HepG2 (cell line): ENCODE measurements around the gene PTPRM. TPM values are rescaled to one million over a fixed set of nuclear protein-coding genes. Genes with fewer than 3 reads are reported as not detected.
A peak's percentile ranks its signal among the peaks of the same experiment; 100 is the strongest.

Experiments used
- ATAC-seq: fragments of 200-7000 bp; cut with Tn5 transposase; 3 replicates; pipeline ENCODE4 v1.9.1; 2020; ENCODE audit warnings: mild to moderate bottlenecking, moderate library complexity
- BruUV-seq: library from RNA; stranded (reverse); fragments of 400-500 nt; replicated peaks from 2 replicates; lab custom pipeline; 2021; lab: Mats Ljungman, UMichigan
- CTCF ChIA-PET: fragments of 300-600 bp; formaldehyde crosslinking; extraction: SDS; loops from one replicate; lab custom pipeline; 2021; ENCODE audit warnings: low total read pairs, inconsistent platforms, low intra/inter-chr PET ratio; lab: Yijun Ruan, JAX
- POLR2A ChIA-PET: fragments of 350-600 bp; sonication (Branson Sonifier 250); formaldehyde crosslinking; loops from one replicate; lab custom pipeline; 2020; ENCODE audit warnings: antibody characterized with exemption, inconsistent platforms; lab: Yijun Ruan, JAX
- DNase-seq: peaks from one replicate; pipeline ENCODE4 v3.0.0-alpha.2; 2015; ENCODE audit warnings: low spot score
- FAIRE-seq: peaks from 3 replicates; lab custom pipeline; 2011; peaks lifted over from hg19 to GRCh38; lab: Jason Lieb, UNC
- H2AFZ ChIP-seq: one replicate; pipeline ENCODE4 v1.6.1; 2011; ENCODE audit warnings: low read length, inconsistent platforms
- H3K27ac ChIP-seq: fragments of 300-600 bp; 3 replicates; pipeline ENCODE4 v1.8.0; 2011; ENCODE audit warnings: mixed run types, mild to moderate bottlenecking, mixed read lengths, low read length, inconsistent platforms; ENCODE audit not compliant: insufficient read depth; ENCODE audit errors: extremely low read length
- H3K27me3 ChIP-seq, 2 experiments: fragments of 200-600 bp in 1 of 2; 2 replicates in 1 of 2; 3 replicates in 1 of 2; pipeline versions ENCODE4 v1.6.0 to v1.8.0; 2011; ENCODE audit warnings: low read length in 2 of 2, mild to moderate bottlenecking in 2 of 2, moderate library complexity in 2 of 2, inconsistent platforms in 1 of 2; ENCODE audit not compliant: insufficient read depth in 2 of 2, control insufficient read depth in 1 of 2
- H3K36me3 ChIP-seq, 2 experiments: fragments of 200-600 bp in 1 of 2; replicated peaks in 1 of 2; 2 replicates in 1 of 2; 3 replicates in 1 of 2; pipeline versions ENCODE4 v1.5.1 to v1.8.0; 2011; ENCODE audit warnings: low read length in 2 of 2, inconsistent platforms in 1 of 2; ENCODE audit not compliant: insufficient read depth in 2 of 2, control insufficient read depth in 1 of 2
- H3K4me1 ChIP-seq: 2 replicates; pipeline ENCODE4 v1.5.1; 2012; ENCODE audit warnings: low read length, inconsistent platforms; ENCODE audit not compliant: insufficient read depth
- H3K4me2 ChIP-seq: 2 replicates; pipeline ENCODE4 v1.6.0; 2011; ENCODE audit warnings: low read depth, low read length, inconsistent platforms
- H3K4me3 ChIP-seq, 3 experiments: fragments of 200-600 bp in 1 of 3; sonication (generic), shearing (Covaris generic) in 1 of 3; replicated peaks in 1 of 3; 2 replicates each; pipeline ENCODE4 v1.5.1; 2011 to 2016; ENCODE audit warnings: low read length in 3 of 3, inconsistent platforms in 2 of 3, low read depth in 2 of 3, mild to moderate bottlenecking in 2 of 3, control low read depth in 1 of 3, mixed read lengths in 1 of 3; ENCODE audit not compliant: insufficient read depth in 1 of 3
- H3K79me2 ChIP-seq: one replicate; pipeline ENCODE4 v1.6.1; 2011; ENCODE audit warnings: low read length, inconsistent platforms; ENCODE audit not compliant: insufficient read depth
- H3K9ac ChIP-seq: 2 replicates; pipeline ENCODE4 v1.6.0; 2011; ENCODE audit warnings: mild to moderate bottlenecking, low read depth, low read length, inconsistent platforms; ENCODE audit not compliant: insufficient read depth
- H3K9me3 ChIP-seq: 2 replicates; pipeline ENCODE4 v1.5.1; 2012; ENCODE audit warnings: mild to moderate bottlenecking, low read length
- H4K20me1 ChIP-seq: 2 replicates; pipeline ENCODE4 v1.6.0; 2011; ENCODE audit warnings: inconsistent platforms, mild to moderate bottlenecking, low read length, moderate library complexity; ENCODE audit not compliant: insufficient read depth
- BCL6 ChIP-seq: IDR thresholded peaks from 2 replicates; pipeline ENCODE4 v1.6.1; 2016; ENCODE audit warnings: missing genetic modification reagents, missing compliant biosample characterization
- BORCS8-MEF2B ChIP-seq: sonication (generic); formaldehyde crosslinking; IDR thresholded peaks from 2 replicates; pipeline ENCODE4 v1.8.0; 2022; ENCODE audit warnings: mild to moderate bottlenecking, missing genetic modification reagents
- CC2D1A ChIP-seq: sonication (generic); formaldehyde crosslinking; IDR thresholded peaks from 2 replicates; pipeline ENCODE4 v1.8.1; 2023; ENCODE audit warnings: mild to moderate bottlenecking, missing genetic modification reagents
- HNF4A ChIP-seq: sonication (generic); formaldehyde crosslinking; IDR thresholded peaks from 2 replicates; pipeline ENCODE4 v1.4.0; 2020; ENCODE audit warnings: missing genetic modification reagents
- HNRNPLL ChIP-seq: fragments of 200-400 bp; formaldehyde crosslinking; IDR thresholded peaks from 2 replicates; pipeline ENCODE4 v1.6.1; 2017; ENCODE audit warnings: mild to moderate bottlenecking, low read depth, low read length; ENCODE audit not compliant: poor library complexity, severe bottlenecking
- HOXA3 ChIP-seq: sonication (generic); formaldehyde crosslinking; IDR thresholded peaks from 2 replicates; pipeline ENCODE4 v1.5.0; 2020; ENCODE audit warnings: missing genetic modification reagents
- MNT ChIP-seq: fragments of 450-650 bp; IDR thresholded peaks from 2 replicates; pipeline ENCODE4 v1.6.1; 2016
- NFRKB ChIP-seq: fragments of 450-650 bp; IDR thresholded peaks from 2 replicates; pipeline ENCODE4 v1.6.1; 2017
- SAP130 ChIP-seq: IDR thresholded peaks from 2 replicates; pipeline ENCODE4 v1.6.1; 2016; ENCODE audit warnings: low read depth
- SNAI1 ChIP-seq: sonication (generic); formaldehyde crosslinking; IDR thresholded peaks from 2 replicates; pipeline ENCODE4 v1.5.0; 2020; ENCODE audit warnings: mild to moderate bottlenecking, missing genetic modification reagents, borderline replicate concordance
- SP140L ChIP-seq: sonication (generic); formaldehyde crosslinking; IDR thresholded peaks from 2 replicates; pipeline ENCODE4 v1.4.0; 2020; ENCODE audit warnings: missing genetic modification reagents, borderline replicate concordance
- TEAD3 ChIP-seq: optimal IDR thresholded peaks from 2 replicates; pipeline ENCODE3; 2016; ENCODE audit warnings: borderline replicate concordance
- TSC22D2 ChIP-seq: sonication (generic); formaldehyde crosslinking; IDR thresholded peaks from 2 replicates; pipeline ENCODE4 v1.5.1; 2020; ENCODE audit warnings: missing genetic modification reagents, mild to moderate bottlenecking, borderline replicate concordance
- ZNF225 ChIP-seq: sonication (generic); formaldehyde crosslinking; IDR thresholded peaks from 2 replicates; pipeline ENCODE4 v1.4.0; 2020; ENCODE audit warnings: mild to moderate bottlenecking, missing genetic modification reagents
- ZNF510 ChIP-seq: sonication (generic); formaldehyde crosslinking; IDR thresholded peaks from 2 replicates; pipeline ENCODE4 v1.4.0; 2020; ENCODE audit warnings: low read depth, mild to moderate bottlenecking, missing genetic modification reagents
- ZNF564 ChIP-seq: sonication (generic); formaldehyde crosslinking; IDR thresholded peaks from 2 replicates; pipeline ENCODE4 v1.8.1; 2023; ENCODE audit warnings: mild to moderate bottlenecking, missing genetic modification reagents
- ZNF652 ChIP-seq: IDR thresholded peaks from 2 replicates; pipeline ENCODE4 v1.6.1; 2016; ENCODE audit warnings: low read depth, borderline replicate concordance
- ZNF660 ChIP-seq: sonication (generic); formaldehyde crosslinking; IDR thresholded peaks from 2 replicates; pipeline ENCODE4 v1.5.1; 2020; ENCODE audit warnings: mild to moderate bottlenecking, low read depth, missing genetic modification reagents, borderline replicate concordance
- ZSCAN9 ChIP-seq: IDR thresholded peaks from 2 replicates; pipeline ENCODE4 v1.6.1; 2016; ENCODE audit warnings: borderline replicate concordance
- WGBS: methylation state at CpG from one replicate; pipeline ENCODE4 v1.1.6; 2017; ENCODE audit warnings: low lambda C conversion rate; 5-methylcytosine and 5-hydroxymethylcytosine counted together
- in situ Hi-C: cut with HindIII; loops from 2 replicates; pipeline ENCODE4 v1.10.0; 2017; ENCODE audit warnings: low pct_unique_long_range_greater_than_20kb; ENCODE audit not compliant: extremely low pct_ligation_motif_present
- intact Hi-C: fragments of 100-400 bp; cut with micrococcal nuclease; formaldehyde crosslinking; loops from one replicate; pipeline ENCODE4 v1.10.0; 2022; ENCODE audit not compliant: unreplicated experiment
- polyA plus RNA-seq, 8 experiments: library from polyadenylated mRNA; depleted of rRNA in 3 of 8; stranded (reverse) in 7 of 8; unstranded in 1 of 8; fragments of >200 nt; fragmentation: Illumina TruSeq in 4 of 8; extraction: Trizol in 4 of 8; gene quantifications; 2 replicates each; pipeline versions ENCODE4 v1.2.1 to v1.2.3, GENCODE V29; 2011 to 2016; ENCODE audit warnings: low read depth in 4 of 8, missing spikeins in 1 of 8, mixed read lengths in 1 of 8; ENCODE audit not compliant: insufficient read depth in 1 of 8
- total RNA-seq, 5 experiments: library from RNA; depleted of rRNA; stranded (reverse); fragments of >200 nt; fragmentation: Illumina TruSeq; extraction: Trizol; gene quantifications; 2 replicates each; pipeline ENCODE4 v1.2.3, GENCODE V29; 2016; ENCODE audit warnings: low read depth in 1 of 5

The PTPRM gene
- total and polyA plus RNA-seq, 2 of the 13 experiments (the other 11 are each of a cell fraction or from before 2014, with no cell fraction given) = 12.6 to 108 TPM

GRCh38 chr18:7635948-7636347 is 68.8 kb downstream of the PTPRM start:
- Histone ChIP-seq H3K9ac (no peak overlapping the region), H3K4me3 (no peak overlapping the region), H3K9me3 (no peaks in the 10 kb centered on the region), H3K4me2 (peak overlapping the region; percentile 16; the same call in 1 of the 2 replicates), H3K79me2 (peaks cover 7% of the 10 kb centered on the region), H3K4me1 (peaks cover 30% of the 10 kb centered on the region), H3K27me3 (no peaks in the 10 kb centered on the region), H3K36me3 (no peaks in the 10 kb centered on the region), H3K27ac (no peak overlapping the region), H2AFZ (no peak overlapping the region), H4K20me1 (no peaks in the 10 kb centered on the region)
- in situ Hi-C loops (no loop called here), intact Hi-C loops (loop anchor here (1.0 kb wide), 1 partner anchor 9 kb away; no protein-coding TSS in a partner anchor)
- 21% methylated on average over 1 of the region's 1 CpG for WGBS
- ATAC-seq = peak; percentile 54; the same call in 2 of the 3 replicates
- ChIA-PET POLR2A (interaction anchor here (1.5 kb wide), 1 partner anchor 9 kb away, joined by 9 read pairs; no protein-coding TSS in a partner anchor), CTCF (no interaction called here)
- FAIRE-seq = no peak
- DNase-seq = peak; percentile 49
- no peak for TF ChIP-seq ZNF564 (CRISPR knock-in tag)
- no peak for TF ChIP-seq ZNF660
- peak; percentile 60; the same call in 1 of the 2 replicates for TF ChIP-seq ZNF652 (CRISPR knock-in tag)
- TF ChIP-seq TSC22D2 (CRISPR knock-in tag) = no peak
- TF ChIP-seq HNF4A (CRISPR knock-in tag) = no peak
- TF ChIP-seq ZNF510 (CRISPR knock-in tag) = no peak
- no peak for TF ChIP-seq ZNF225 (CRISPR knock-in tag)
- no peak for TF ChIP-seq CC2D1A (CRISPR knock-in tag)
- no peak for TF ChIP-seq HNRNPLL
- 0 out of 2 replicates have a peak, but pooled peaks have one; percentile 24 for TF ChIP-seq BCL6 (CRISPR knock-in tag)
- no peak for TF ChIP-seq SNAI1 (CRISPR knock-in tag)
- no peak for TF ChIP-seq NFRKB
- no peak for TF ChIP-seq MNT
- TF ChIP-seq HOXA3 (CRISPR knock-in tag) = no peak
- TF ChIP-seq BORCS8-MEF2B (CRISPR knock-in tag) = no peak
- TF ChIP-seq SP140L = no peak
- TF ChIP-seq SAP130 (CRISPR knock-in tag) = 0 out of 2 replicates have a peak, but pooled peaks have one; percentile 28
- TF ChIP-seq TEAD3 (CRISPR knock-in tag) = peak; percentile 30
- no peak for TF ChIP-seq ZSCAN9 (CRISPR knock-in tag)
- no TSS peak for BruUV-seq
